ENCODE measurements around the gene RPS2.

RPS2 gene

DNA sequence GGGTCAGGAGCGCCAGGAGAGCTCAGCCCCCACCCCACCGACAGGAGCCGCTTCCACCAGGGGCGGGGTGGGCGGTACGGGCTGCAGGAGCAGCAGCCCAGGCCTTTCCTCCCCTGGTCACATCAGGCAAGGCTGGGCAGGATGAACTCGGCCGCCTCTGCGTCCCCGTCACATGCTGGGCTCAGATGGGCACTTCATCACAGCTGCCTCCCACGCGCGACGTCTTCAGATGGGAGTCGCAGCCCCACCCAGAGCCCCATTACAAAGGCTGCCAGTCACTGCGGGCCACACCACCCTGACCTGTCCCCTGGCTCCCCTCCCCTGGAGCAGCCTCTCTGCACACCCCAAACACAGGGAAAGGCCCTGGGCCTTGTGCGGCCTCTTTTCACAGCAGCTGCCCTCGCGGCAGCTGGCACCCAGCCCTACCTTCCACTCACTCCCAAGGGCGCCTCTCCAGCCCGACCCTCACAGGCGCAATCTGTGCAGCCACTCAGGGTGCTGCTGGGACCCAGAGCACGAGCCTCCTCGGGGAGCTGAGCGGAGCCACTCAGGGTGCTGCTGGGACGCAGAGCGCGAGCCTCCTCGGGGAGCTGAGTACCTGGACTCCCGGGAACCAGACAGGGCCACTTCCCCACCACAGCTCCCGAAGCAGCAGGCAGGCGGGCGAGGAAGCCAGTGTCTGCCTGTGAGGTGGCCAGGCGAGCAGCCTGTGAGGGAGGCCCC lies 40.3 kb upstream of the RPS2 start:
- TF ChIP-seq, protein P1, sequence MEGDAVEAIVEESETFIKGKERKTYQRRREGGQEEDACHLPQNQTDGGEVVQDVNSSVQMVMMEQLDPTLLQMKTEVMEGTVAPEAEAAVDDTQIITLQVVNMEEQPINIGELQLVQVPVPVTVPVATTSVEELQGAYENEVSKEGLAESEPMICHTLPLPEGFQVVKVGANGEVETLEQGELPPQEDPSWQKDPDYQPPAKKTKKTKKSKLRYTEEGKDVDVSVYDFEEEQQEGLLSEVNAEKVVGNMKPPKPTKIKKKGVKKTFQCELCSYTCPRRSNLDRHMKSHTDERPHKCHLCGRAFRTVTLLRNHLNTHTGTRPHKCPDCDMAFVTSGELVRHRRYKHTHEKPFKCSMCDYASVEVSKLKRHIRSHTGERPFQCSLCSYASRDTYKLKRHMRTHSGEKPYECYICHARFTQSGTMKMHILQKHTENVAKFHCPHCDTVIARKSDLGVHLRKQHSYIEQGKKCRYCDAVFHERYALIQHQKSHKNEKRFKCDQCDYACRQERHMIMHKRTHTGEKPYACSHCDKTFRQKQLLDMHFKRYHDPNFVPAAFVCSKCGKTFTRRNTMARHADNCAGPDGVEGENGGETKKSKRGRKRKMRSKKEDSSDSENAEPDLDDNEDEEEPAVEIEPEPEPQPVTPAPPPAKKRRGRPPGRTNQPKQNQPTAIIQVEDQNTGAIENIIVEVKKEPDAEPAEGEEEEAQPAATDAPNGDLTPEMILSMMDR (IDR thresholded peaks at IDR 0.05; ENCODE audit: poor library complexity, severe bottlenecking) = no peak
- DNase-seq (ENCODE audit: low spot score) (no peak), ATAC-seq (ENCODE audit: low read depth) (no peak)
- no peaks in the 10 kb centered on the region for H3K9me3 ChIP-seq (ENCODE audit: severe bottlenecking)
- H3K4me1 ChIP-seq (ENCODE audit: insufficient read depth, poor library complexity, severe bottlenecking) = peaks cover 7% of the 10 kb centered on the region
- no peaks in the 10 kb centered on the region for H3K27me3 ChIP-seq (ENCODE audit: insufficient read depth, poor library complexity, severe bottlenecking)
- no peak overlapping the region for H3K4me3 ChIP-seq (ENCODE audit: severe bottlenecking)
- peaks cover 70% of the 10 kb centered on the region for H3K36me3 ChIP-seq (ENCODE audit: low read depth)
- no peak overlapping the region for H3K27ac ChIP-seq (ENCODE audit: poor library complexity, severe bottlenecking)

DNA sequence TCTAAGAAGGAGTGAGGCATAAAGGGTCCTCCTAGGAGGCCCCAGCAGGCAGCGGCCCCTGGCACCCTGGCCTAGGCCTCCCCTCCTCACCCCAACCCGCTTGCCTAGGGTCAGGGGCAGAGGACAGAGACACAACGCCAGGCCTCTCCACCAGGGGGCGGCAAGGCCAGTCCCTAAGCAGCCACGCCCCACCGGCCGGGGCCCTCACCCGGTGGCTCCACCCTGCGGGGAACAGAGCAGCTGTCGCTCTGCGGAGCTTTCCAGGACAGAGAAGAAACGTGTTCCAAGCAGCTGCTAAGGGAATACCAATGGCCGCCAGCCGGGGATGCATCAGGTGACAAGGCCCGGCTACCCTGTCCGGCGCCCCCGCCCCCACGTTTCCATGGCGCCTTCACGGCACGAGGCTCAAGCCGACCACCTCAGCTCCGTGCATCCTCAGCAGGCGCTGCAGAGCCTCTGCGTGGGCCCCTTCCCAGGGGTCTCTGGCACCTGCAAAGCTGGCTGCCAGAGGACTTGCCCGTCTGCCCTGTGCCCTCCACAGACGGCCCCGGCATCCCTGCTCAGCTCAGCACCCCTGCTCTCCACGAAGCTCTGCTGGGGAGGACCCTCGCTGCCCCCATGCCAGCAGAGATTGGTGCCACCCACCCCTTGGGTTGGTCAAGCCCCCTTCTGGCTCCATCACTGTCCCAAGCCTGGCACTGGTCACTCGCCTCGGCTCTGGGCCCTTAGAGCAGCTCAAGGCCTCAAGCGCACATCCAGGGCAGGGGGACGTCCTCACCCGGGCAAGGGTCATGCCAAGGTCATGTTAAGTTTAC lies 39.4 kb upstream of the RPS2 start:
- Histone ChIP-seq H3K4me3 (ENCODE audit: severe bottlenecking) (no peak overlapping the region), H3K27ac (ENCODE audit: poor library complexity, severe bottlenecking) (no peak overlapping the region), H3K27me3 (ENCODE audit: insufficient read depth, poor library complexity, severe bottlenecking) (no peaks in the 10 kb centered on the region), H3K9me3 (ENCODE audit: severe bottlenecking) (no peaks in the 10 kb centered on the region), H3K4me1 (ENCODE audit: insufficient read depth, poor library complexity, severe bottlenecking) (peaks cover 7% of the 10 kb centered on the region), H3K36me3 (ENCODE audit: low read depth) (peaks cover 79% of the 10 kb centered on the region)
- ATAC-seq (ENCODE audit: low read depth) = peak; percentile 41
- TF ChIP-seq, protein P1 (IDR thresholded peaks at IDR 0.05; ENCODE audit: poor library complexity, severe bottlenecking) = peak; percentile 82
- DNase-seq (ENCODE audit: low spot score) = no peak

DNA sequence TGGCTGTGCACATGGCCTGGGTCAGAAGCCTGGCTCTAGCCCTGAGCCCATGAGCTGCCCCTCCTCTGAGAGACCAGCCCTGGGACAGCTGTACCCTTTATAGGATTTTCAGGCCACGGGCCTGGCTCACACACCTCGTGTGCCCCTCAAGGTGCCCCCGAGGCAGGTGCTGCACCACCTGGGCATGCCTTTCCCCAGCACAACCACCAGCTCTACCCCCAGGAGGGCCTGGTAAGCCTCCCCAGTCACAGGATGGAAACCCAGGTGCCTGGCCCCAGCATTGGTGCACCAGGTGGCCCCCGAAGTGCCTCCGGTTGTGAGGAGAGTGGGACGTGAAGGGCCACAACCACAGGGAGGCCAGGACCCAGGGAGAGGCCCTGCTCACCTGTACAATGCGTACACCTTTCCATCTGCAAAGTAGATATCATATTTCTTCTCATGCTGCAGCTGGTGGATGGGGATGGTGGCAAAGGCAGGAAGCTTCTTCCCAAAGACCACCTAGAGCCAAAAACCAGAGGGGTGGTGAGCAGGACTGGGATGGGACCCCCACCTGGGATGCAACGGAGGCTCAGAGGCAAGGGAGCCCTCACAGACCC lies 38.7 kb upstream of the RPS2 start:
- TF ChIP-seq, protein P1 (IDR thresholded peaks at IDR 0.05; ENCODE audit: poor library complexity, severe bottlenecking) = no peak
- ATAC-seq (ENCODE audit: low read depth) (no peak), DNase-seq (ENCODE audit: low spot score) (no peak)
- Histone ChIP-seq H3K4me3 (ENCODE audit: severe bottlenecking) (no peak overlapping the region), H3K27me3 (ENCODE audit: insufficient read depth, poor library complexity, severe bottlenecking) (no peaks in the 10 kb centered on the region), H3K27ac (ENCODE audit: poor library complexity, severe bottlenecking) (no peak overlapping the region), H3K9me3 (ENCODE audit: severe bottlenecking) (no peaks in the 10 kb centered on the region), H3K36me3 (ENCODE audit: low read depth) (peaks cover 75% of the 10 kb centered on the region), H3K4me1 (ENCODE audit: insufficient read depth, poor library complexity, severe bottlenecking) (peaks cover 7% of the 10 kb centered on the region)

DNA sequence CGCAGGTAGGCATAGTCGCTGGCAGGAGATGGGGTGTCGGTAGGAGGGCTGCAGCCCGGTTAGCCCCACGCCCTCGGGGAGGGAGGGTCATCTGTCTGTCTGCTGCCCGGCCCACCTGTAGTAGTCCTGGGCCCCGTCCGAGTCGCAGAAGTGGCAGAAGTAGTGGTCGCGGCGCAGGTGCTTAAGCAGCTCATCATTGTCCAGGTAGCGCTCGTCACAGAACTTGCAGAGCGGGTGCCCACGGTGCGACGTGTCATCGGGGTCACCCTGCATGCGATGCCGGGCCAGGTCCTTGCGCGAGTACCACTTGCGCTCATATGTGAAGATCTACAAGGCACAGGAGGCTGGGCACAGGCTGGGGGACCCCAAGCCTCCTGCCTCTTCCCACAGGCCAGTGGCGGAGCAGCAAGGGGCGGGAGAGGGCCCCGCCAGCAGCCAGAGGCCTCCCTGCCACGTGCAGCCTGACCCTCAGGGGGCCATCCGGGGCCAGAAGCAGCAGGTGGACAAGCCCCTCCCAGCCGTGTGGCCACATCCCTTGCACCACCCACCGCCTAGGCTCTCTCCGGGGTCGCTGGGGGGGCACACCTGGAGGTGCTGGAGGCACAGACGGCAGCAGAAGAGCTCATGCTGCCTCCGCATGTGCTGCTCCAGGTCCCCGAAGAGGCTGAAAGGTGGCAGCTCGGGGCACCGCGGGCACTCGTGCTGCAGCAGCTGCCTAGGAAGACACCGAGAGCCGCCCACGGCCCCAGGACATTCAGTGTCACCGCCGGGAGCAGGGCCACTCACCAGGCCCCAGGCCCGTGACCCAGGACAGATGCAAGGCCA lies 38.0 kb upstream of the RPS2 start:
- no peak for DNase-seq (ENCODE audit: low spot score)
- Histone ChIP-seq H3K4me1 (ENCODE audit: insufficient read depth, poor library complexity, severe bottlenecking) (peaks cover 6% of the 10 kb centered on the region), H3K9me3 (ENCODE audit: severe bottlenecking) (no peaks in the 10 kb centered on the region), H3K27me3 (ENCODE audit: insufficient read depth, poor library complexity, severe bottlenecking) (no peaks in the 10 kb centered on the region), H3K36me3 (ENCODE audit: low read depth) (peaks cover 71% of the 10 kb centered on the region), H3K4me3 (ENCODE audit: severe bottlenecking) (no peak overlapping the region), H3K27ac (ENCODE audit: poor library complexity, severe bottlenecking) (no peak overlapping the region)
- TF ChIP-seq, protein P1 (IDR thresholded peaks at IDR 0.05; ENCODE audit: poor library complexity, severe bottlenecking) = no peak
- ATAC-seq (ENCODE audit: low read depth) = no peak
